Occipital lobe (tissue), 2 donors: ENCODE results near the gene SFI1. TPM values are rescaled to one million over a fixed set of nuclear protein-coding genes. Genes with fewer than 3 reads are reported as not detected.

ENCODE experiments used
- small RNA-seq: library from RNA; depleted of rRNA; stranded (forward); fragments of <200 nt; gene quantifications from one replicate; pipeline ENCODE3, GENCODE V24; 2014
- total RNA-seq: library from RNA; depleted of rRNA; stranded (reverse); fragments of >200 nt; gene quantifications from one replicate; pipeline ENCODE4 v1.2.3, GENCODE V29; 2014

Gene SFI1
- total RNA-seq, 1 donor from 2014 or later, result 15.1 TPM

Small RNA genes within 50 kb of the gene (small RNA-seq; reads per million reads assigned to genes)
- not detected for gene AL096701.2
- gene RNU6-28P, result not detected

Other genes with a start within 250 kb of the SFI1 start
- gene PIK3IP1, start 204.0 kb upstream of the SFI1 start, total RNA-seq, result 23.2 TPM
- gene PATZ1, start 150.2 kb upstream of the SFI1 start, total RNA-seq, result 29.9 TPM
- 63.0 TPM for gene DRG1, start 96.9 kb upstream of the SFI1 start, total RNA-seq
- gene EIF4ENIF1, start 6.7 kb upstream of the SFI1 start, total RNA-seq, result 19.8 TPM
- 37.4 TPM for gene PISD, start 165.7 kb downstream of the SFI1 start, total RNA-seq